T-cell (primary cell): Measurements from ENCODE around the gene CDC14C. TPM values are rescaled to one million over a fixed set of nuclear protein-coding genes. Genes with fewer than 3 reads are reported as not detected.

ENCODE experiments used
- ATAC-seq, 4 experiments: fragments of 200-7000 bp in 3 of 4; fragments of 150-1000 bp in 1 of 4; cut with Tn5 transposase; replicated peaks in 1 of 4; 1 replicate in 3 of 4; 2 replicates in 1 of 4; pipeline ENCODE4 v1.10.0; 2021; ENCODE audit warnings: moderate library complexity in 3 of 4, mild to moderate bottlenecking in 2 of 4, moderate number of reproducible peaks in 1 of 4
- CTCF ChIA-PET, 2 donors: fragments of 300-600 bp; sonication (Branson Sonifier 250); formaldehyde crosslinking; loops; one replicate each; lab custom pipeline; 2022; ENCODE audit warnings: antibody characterized with exemption in 2 of 2; lab: Charles Lee
- POLR2A ChIA-PET, 2 donors: fragments of 300-600 bp; sonication (Branson Sonifier 250); formaldehyde crosslinking; loops; one replicate each; lab custom pipeline; 2022; ENCODE audit warnings: antibody characterized with exemption in 2 of 2; lab: Charles Lee
- DNase-seq, 35 experiments: peaks; one replicate each; pipeline versions ENCODE4 v3.0.0 to v3.0.0-alpha.2; 2013 to 2023
- H3K27ac ChIP-seq: one replicate; pipeline ENCODE4 v1.5.1; 2013; ENCODE audit warnings: low read length
- H3K27me3 ChIP-seq, 2 experiments: replicated peaks in 1 of 2; 1 replicate in 1 of 2; 2 replicates in 1 of 2; pipeline versions ENCODE4 v1.6.1 to v1.7.0; 2013; ENCODE audit warnings: low read length in 1 of 2, mixed read lengths in 1 of 2; ENCODE audit not compliant: control insufficient read depth in 2 of 2, insufficient read depth in 2 of 2; ENCODE audit errors: extremely low read depth in 1 of 2
- H3K36me3 ChIP-seq, 2 donors: 1 replicate in 1 of 2; 2 replicates in 1 of 2; pipeline versions ENCODE4 v1.6.1 to v1.7.0; 2013; ENCODE audit warnings: low read length in 1 of 2; ENCODE audit not compliant: control insufficient read depth in 2 of 2, insufficient read depth in 1 of 2; ENCODE audit errors: extremely low read depth in 1 of 2
- H3K4me1 ChIP-seq, 2 experiments: 1 replicate in 1 of 2; 2 replicates in 1 of 2; pipeline versions ENCODE4 v1.6.1 to v1.7.0; 2013; ENCODE audit warnings: low read length in 2 of 2, mixed read lengths in 1 of 2; ENCODE audit not compliant: insufficient read depth in 2 of 2, control insufficient read depth in 1 of 2; ENCODE audit errors: extremely low read depth in 1 of 2
- H3K4me3 ChIP-seq, 2 donors: 1 replicate in 1 of 2; 2 replicates in 1 of 2; pipeline versions ENCODE4 v1.5.1 to v1.7.0; 2013; ENCODE audit warnings: mild to moderate bottlenecking in 2 of 2, low read length in 1 of 2, moderate library complexity in 1 of 2; ENCODE audit not compliant: control insufficient read depth in 1 of 2; ENCODE audit errors: extremely low read depth in 1 of 2
- H3K9me3 ChIP-seq: 2 replicates; pipeline ENCODE4 v1.7.0; 2013
- H3K27ac Mint-ChIP-seq, 2 donors: one replicate each; pipeline ENCODE4 v1.8.0; 2020 to 2021; ENCODE audit warnings: mild to moderate bottlenecking in 2 of 2, mixed read lengths in 2 of 2
- H3K27me3 Mint-ChIP-seq, 2 donors: one replicate each; pipeline ENCODE4 v1.8.0; 2021 to 2022; ENCODE audit warnings: mixed read lengths in 2 of 2
- H3K36me3 Mint-ChIP-seq: one replicate; pipeline ENCODE4 v1.8.0; 2021; ENCODE audit warnings: mixed read lengths
- H3K4me1 Mint-ChIP-seq, 3 donors: one replicate each; pipeline ENCODE4 v1.8.0; 2020 to 2022; ENCODE audit warnings: mixed read lengths in 3 of 3, mild to moderate bottlenecking in 1 of 3
- H3K4me3 Mint-ChIP-seq, 3 donors: one replicate each; pipeline ENCODE4 v1.8.0; 2020 to 2022; ENCODE audit warnings: mild to moderate bottlenecking in 3 of 3, mixed read lengths in 3 of 3, moderate library complexity in 3 of 3
- H3K9me3 Mint-ChIP-seq, 3 donors: one replicate each; pipeline ENCODE4 v1.8.0; 2020 to 2022; ENCODE audit warnings: mixed read lengths in 3 of 3
- WGBS: methylation state at CpG from one replicate; pipeline ENCODE4 v1.1.5; 2013; ENCODE audit warnings: missing lambda C conversion rate; ENCODE audit not compliant: insufficient coverage; 5-methylcytosine and 5-hydroxymethylcytosine counted together
- total RNA-seq, 35 experiments: library from RNA in 6 of 35; stranded (reverse) in 6 of 35; fragments of 120-200 nt in 1 of 35; gene quantifications; one replicate each; pipeline versions ENCODE4 v1.2.1 to v1.2.4 and lab custom pipeline; 2013 to 2026

CDC14C gene
- total RNA-seq, 5 donors from 2014 or later (not counting 1 experiment from before 2014, with no cell fraction given), result not detected

GRCh38 chr7:48932126-48932910, 8.0 kb downstream of the CDC14C start:
- no peaks in the 10 kb centered on the region for H3K27me3 ChIP-seq
- ChIA-PET POLR2A (no interaction called here), CTCF (no interaction called here)
- no CpG with 5 or more reads among the region's 2 CpGs for WGBS
- Mint-ChIP-seq H3K27me3 (no peaks in the 10 kb centered on the region), H3K36me3 (no peaks in the 10 kb centered on the region), H3K4me1 (no peaks in the 10 kb centered on the region), H3K27ac (no peak overlapping the region), H3K4me3 (no peak overlapping the region), H3K9me3 (no peaks in the 10 kb centered on the region)
- DNase-seq, result no peak
- H3K4me3 ChIP-seq, result no peak overlapping the region
- no peaks in the 10 kb centered on the region for H3K9me3 ChIP-seq
- H3K27ac ChIP-seq, result no peak overlapping the region
- no peaks in the 10 kb centered on the region for H3K36me3 ChIP-seq
- no peak for ATAC-seq
- no peaks in the 10 kb centered on the region for H3K4me1 ChIP-seq

- H3K27me3 ChIP-seq, result no peaks in the 10 kb centered on the region
- H3K36me3 Mint-ChIP-seq, result no peaks in the 10 kb centered on the region
- no peak overlapping the region for H3K4me3 Mint-ChIP-seq
- no peak overlapping the region for H3K27ac ChIP-seq
- 100% methylated on average over 1 of the region's 3 CpGs for WGBS
- H3K4me1 Mint-ChIP-seq, result no peaks in the 10 kb centered on the region
- DNase-seq, result no peak
- H3K27me3 Mint-ChIP-seq, result no peaks in the 10 kb centered on the region
- CTCF ChIA-PET, result no interaction called here
- no peaks in the 10 kb centered on the region for H3K4me1 ChIP-seq
- no peaks in the 10 kb centered on the region for H3K36me3 ChIP-seq
- ATAC-seq, result no peak
- H3K4me3 ChIP-seq, result no peak overlapping the region
- H3K9me3 ChIP-seq, result no peaks in the 10 kb centered on the region
- H3K9me3 Mint-ChIP-seq, result no peaks in the 10 kb centered on the region
- no peak overlapping the region for H3K27ac Mint-ChIP-seq
- POLR2A ChIA-PET, result no interaction called here
Measured at GRCh38 chr7:48933549-48934085, 9.3 kb downstream of the CDC14C start.

DNA sequence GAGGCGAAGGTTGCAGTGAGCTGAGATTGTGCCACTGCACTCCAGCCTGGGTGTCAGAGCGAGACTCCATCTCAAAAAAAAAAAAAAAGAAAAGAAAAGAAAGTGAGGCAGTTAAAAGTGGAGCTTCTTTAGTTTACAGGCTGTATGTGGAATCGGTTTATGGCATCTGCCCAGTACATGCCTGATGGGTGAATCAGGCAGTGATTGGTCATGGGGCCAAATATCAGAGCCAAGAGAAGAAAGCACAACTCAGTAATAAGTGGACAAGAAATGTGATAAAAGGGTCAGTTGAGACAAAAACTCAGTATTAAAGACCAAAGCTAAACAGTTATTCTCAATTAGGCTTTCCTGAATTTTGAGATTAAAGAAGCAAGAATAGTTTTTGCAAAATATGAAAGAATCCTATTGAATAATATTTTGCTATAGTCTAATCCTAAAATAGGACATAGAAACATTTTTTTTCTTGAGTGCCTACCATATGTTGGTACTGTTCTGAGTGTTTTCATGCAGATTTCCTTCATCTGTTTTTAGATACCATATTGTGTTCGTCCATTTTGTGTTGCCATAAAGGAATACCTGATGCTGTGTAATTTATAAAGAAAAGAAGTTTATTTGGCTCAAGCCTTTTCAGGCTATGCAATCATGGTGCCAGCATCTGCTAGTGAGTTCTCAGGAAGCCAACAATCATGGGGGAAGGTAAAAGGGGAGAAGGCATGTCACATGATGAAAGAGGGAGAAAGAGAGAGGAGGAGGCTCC, 14.4 kb downstream of the CDC14C start:
- H3K4me1 Mint-ChIP-seq, result no peaks in the 10 kb centered on the region
- Histone ChIP-seq H3K27me3 (no peaks in the 10 kb centered on the region), H3K4me1 (no peaks in the 10 kb centered on the region), H3K4me3 (no peak overlapping the region), H3K36me3 (no peaks in the 10 kb centered on the region), H3K9me3 (no peaks in the 10 kb centered on the region), H3K27ac (no peak overlapping the region)
- H3K4me3 Mint-ChIP-seq, result no peak overlapping the region
- H3K9me3 Mint-ChIP-seq, result no peaks in the 10 kb centered on the region
- H3K27ac Mint-ChIP-seq, result no peak overlapping the region
- ChIA-PET POLR2A (no interaction called here), CTCF (interaction anchor here in 1 of 2 donors (0.6 kb wide), 1 partner anchor 35 kb away, joined by 3 read pairs; no protein-coding TSS in a partner anchor)
- no peaks in the 10 kb centered on the region for H3K36me3 Mint-ChIP-seq
- no peak for DNase-seq
- ATAC-seq, result no peak
- H3K27me3 Mint-ChIP-seq, result no peaks in the 10 kb centered on the region
- WGBS, result 88% methylated on average over 1 of the region's 4 CpGs

GRCh38 chr7:48943279-48943990, 19.1 kb downstream of the CDC14C start:
- H3K9me3 ChIP-seq, result no peaks in the 10 kb centered on the region
- no peak for DNase-seq
- no peak overlapping the region for H3K4me3 ChIP-seq
- no peak overlapping the region for H3K27ac ChIP-seq
- ChIA-PET POLR2A (no interaction called here), CTCF (no interaction called here)
- Mint-ChIP-seq H3K27ac (no peak overlapping the region), H3K36me3 (no peaks in the 10 kb centered on the region), H3K9me3 (peaks cover 0 to 12% (median 3%) of the 10 kb centered on the region in 3 donors), H3K4me3 (no peak overlapping the region), H3K4me1 (no peaks in the 10 kb centered on the region), H3K27me3 (no peaks in the 10 kb centered on the region)
- H3K36me3 ChIP-seq, result no peaks in the 10 kb centered on the region
- no peak for ATAC-seq
- WGBS, result 60% methylated on average over 2 of the region's 3 CpGs
- H3K4me1 ChIP-seq, result no peaks in the 10 kb centered on the region
- no peaks in the 10 kb centered on the region for H3K27me3 ChIP-seq

- Histone ChIP-seq H3K27ac (no peak overlapping the region), H3K4me1 (no peaks in the 10 kb centered on the region), H3K36me3 (no peaks in the 10 kb centered on the region), H3K9me3 (no peaks in the 10 kb centered on the region), H3K4me3 (no peak overlapping the region), H3K27me3 (no peaks in the 10 kb centered on the region)
- Mint-ChIP-seq H3K27me3 (no peaks in the 10 kb centered on the region), H3K4me1 (no peaks in the 10 kb centered on the region), H3K9me3 (peaks cover 0 to 12% (median 7%) of the 10 kb centered on the region in 3 donors), H3K27ac (no peak overlapping the region), H3K36me3 (no peaks in the 10 kb centered on the region), H3K4me3 (no peak overlapping the region)
- ChIA-PET CTCF (no interaction called here), POLR2A (no interaction called here)
- DNase-seq (no peak), ATAC-seq (no peak)
Measured at GRCh38 chr7:48955916-48956315, 31.6 kb downstream of the CDC14C start.

GRCh38 chr7:48959676-48960075, 35.3 kb downstream of the CDC14C start:
- Mint-ChIP-seq H3K4me3 (no peak overlapping the region), H3K36me3 (no peaks in the 10 kb centered on the region), H3K27ac (no peak overlapping the region), H3K4me1 (no peaks in the 10 kb centered on the region), H3K9me3 (peaks cover 2 to 10% (median 8%) of the 10 kb centered on the region in 3 donors), H3K27me3 (no peaks in the 10 kb centered on the region)
- Histone ChIP-seq H3K4me3 (no peak overlapping the region), H3K9me3 (no peaks in the 10 kb centered on the region), H3K27me3 (peaks cover 0 to 3% of the 10 kb centered on the region in 2 experiments), H3K4me1 (no peaks in the 10 kb centered on the region), H3K36me3 (no peaks in the 10 kb centered on the region), H3K27ac (no peak overlapping the region)
- no peak for DNase-seq
- no peak for ATAC-seq
- POLR2A ChIA-PET, result no interaction called here
- CTCF ChIA-PET, result no interaction called here
